Lower leg skin (tissue), 3 donors: ENCODE data around the gene DGKD.

ENCODE experiments used
- POLR2A ChIP-seq, 2 donors: fragments of 450-650 bp; IDR thresholded peaks; one replicate each; pipeline ENCODE4 v1.6.1; 2016 to 2017; ENCODE audit warnings: antibody characterized with exemption in 2 of 2, mild to moderate bottlenecking in 1 of 2, moderate library complexity in 1 of 2
- TF ChIP-seq, protein P1 (sequence below), 3 donors: fragments of 450-650 bp; IDR thresholded peaks; one replicate each; pipeline ENCODE4 v1.5.1; 2016; ENCODE audit warnings: antibody characterized with exemption in 3 of 3, mild to moderate bottlenecking in 3 of 3, moderate library complexity in 2 of 3

DNA sequence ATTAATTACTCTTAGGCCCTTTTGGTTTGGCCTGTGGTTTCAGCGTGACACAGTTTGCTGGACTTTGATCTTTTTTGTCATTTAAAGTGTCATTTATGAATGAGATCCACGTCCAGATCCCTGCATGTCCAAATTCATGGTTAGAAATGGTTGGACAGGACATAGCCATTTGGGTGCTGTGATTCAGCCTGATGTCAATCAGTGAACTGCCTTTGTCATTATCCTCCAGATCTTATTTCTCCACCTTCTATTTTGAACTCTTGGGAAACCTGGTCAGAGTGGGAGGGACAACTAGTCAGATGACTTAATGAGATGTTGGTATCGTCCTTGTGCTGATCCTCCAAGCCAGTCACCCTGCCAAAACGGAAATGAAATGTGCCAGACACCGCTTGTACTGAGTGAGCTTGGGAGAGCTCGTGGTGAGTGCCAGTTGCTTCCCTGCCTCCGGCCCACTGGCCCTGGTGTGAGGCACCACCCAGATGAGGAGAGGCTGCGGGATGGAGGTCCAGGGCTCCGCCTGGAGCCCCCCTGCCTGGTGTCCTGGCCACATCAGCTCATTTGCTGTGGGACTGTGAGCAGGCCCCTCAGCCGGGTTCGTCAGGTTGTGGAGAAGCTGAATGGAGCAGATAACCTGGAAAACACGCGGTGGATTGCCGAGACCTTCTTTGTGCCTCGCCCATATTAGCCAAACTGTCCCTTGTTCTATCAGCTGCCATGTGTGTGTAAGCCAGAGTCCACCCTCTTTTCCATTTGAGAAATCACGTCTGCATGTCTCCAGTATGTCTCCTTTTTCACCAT lies 70.1 kb downstream of the DGKD start:
- TF ChIP-seq, protein P1, sequence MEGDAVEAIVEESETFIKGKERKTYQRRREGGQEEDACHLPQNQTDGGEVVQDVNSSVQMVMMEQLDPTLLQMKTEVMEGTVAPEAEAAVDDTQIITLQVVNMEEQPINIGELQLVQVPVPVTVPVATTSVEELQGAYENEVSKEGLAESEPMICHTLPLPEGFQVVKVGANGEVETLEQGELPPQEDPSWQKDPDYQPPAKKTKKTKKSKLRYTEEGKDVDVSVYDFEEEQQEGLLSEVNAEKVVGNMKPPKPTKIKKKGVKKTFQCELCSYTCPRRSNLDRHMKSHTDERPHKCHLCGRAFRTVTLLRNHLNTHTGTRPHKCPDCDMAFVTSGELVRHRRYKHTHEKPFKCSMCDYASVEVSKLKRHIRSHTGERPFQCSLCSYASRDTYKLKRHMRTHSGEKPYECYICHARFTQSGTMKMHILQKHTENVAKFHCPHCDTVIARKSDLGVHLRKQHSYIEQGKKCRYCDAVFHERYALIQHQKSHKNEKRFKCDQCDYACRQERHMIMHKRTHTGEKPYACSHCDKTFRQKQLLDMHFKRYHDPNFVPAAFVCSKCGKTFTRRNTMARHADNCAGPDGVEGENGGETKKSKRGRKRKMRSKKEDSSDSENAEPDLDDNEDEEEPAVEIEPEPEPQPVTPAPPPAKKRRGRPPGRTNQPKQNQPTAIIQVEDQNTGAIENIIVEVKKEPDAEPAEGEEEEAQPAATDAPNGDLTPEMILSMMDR (IDR thresholded peaks at IDR 0.05): no peak
- TF ChIP-seq POLR2A (IDR thresholded peaks at IDR 0.05): no peak
